GM18517 (cell line): Measurements from ENCODE around the gene PRODH2.
"Not testable (repeated sequence)": the region's sequence is repeated elsewhere in the genome, so short reads cannot be mapped to it uniquely, and the experiment has no call there.

Source experiments
- ATAC-seq: cut with Tn5 transposase; IDR thresholded peaks from one replicate; pipeline ENCODE4 v1.9.1; 2021; ENCODE audit warnings: mild to moderate bottlenecking, moderate library complexity; ENCODE audit not compliant: unreplicated experiment

Gene PRODH2

DNA sequence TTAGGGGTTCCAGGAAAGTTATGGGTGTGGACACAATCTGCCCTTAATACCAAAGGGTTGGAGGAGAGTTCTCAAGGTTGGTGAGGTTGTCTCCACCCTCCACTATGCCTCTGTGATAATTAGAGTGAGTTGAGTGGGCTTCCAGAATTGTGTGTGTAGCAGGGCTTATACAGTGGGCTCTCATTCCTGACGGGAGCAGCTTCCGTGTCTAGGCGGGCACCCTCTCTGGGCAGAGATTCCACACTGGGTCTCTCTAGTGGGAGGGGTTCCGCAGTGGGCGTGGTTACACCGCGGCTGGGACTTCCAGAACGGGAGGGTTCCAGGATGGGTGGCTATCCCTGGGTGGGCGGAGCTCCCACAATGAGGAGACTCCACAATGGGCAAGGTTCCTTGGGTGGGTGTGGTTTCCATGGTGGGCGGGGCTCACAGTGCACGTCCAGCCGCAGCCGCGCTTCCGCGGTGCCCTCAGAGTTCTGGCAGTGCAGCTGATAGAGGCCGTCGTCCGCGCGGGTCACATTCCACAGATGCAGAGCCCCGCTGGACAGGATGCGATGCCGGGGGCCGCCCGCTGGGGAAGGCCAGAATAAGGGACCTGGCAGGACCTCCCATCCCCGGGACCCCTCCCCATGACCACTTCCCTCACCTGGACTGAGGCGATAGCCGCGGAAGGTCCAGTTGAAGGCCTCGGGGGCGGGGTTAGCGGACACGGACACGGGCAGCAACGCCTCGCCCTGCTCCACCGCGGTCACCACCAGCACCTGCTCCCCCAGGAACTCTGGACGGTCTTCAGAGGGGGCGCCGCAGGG, 31.2 kb upstream of the PRODH2 start:
- ATAC-seq, result no peak

- no peak for ATAC-seq
Measured at GRCh38 chr19:35842666-35843272, 30.1 kb upstream of the PRODH2 start.

- ATAC-seq, result no peak
Measured at GRCh38 chr19:35841961-35842595, 29.4 kb upstream of the PRODH2 start.

DNA sequence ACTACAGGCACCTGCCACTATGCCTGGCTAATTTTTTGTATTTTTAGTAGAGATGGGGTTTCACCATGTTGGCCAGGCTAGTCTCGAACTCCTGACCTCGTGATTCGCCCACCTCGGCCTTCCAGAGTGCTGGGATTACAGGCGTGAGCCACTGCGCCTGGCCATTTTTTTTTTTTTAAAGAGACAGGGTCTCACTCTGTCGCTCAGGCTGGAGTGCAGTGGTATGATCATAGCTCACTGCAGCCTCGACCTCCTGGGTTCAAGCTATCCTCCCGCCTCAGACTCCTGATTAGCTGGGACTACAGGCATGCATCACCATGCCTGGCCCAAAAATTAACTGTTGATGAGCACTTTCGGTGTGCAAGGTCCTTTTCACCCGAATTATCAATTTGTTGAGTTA, 23.5 kb upstream of the PRODH2 start:
- ATAC-seq, result not testable (repeated sequence)

DNA sequence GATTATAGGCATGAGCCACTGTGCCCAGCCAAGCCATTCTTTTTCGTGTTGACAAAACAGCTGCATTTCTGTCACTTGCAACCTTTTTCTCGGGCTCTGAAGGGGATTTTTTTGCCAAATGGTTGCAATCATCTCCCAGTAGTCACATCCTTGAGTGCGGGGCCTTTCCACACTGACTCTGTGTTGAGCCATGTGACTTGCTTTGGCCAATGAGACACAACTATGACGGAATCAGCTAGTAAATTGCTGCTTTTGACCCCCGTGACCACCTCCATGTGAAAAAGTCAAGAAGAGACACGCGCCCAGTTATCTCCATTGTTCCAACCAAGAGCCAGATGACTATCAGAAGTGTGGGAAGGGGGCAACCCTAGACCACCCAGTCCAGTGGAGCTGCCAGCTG, 21.3 kb upstream of the PRODH2 start:
- no peak for ATAC-seq

- no peak for ATAC-seq
Measured at GRCh38 chr19:35832054-35832453, 19.4 kb upstream of the PRODH2 start.

GRCh38 chr19:35830986-35831385, 18.3 kb upstream of the PRODH2 start:
- no peak for ATAC-seq

GRCh38 chr19:35828692-35829301, 16.2 kb upstream of the PRODH2 start:
- no peak for ATAC-seq

- ATAC-seq, result no peak
Measured at GRCh38 chr19:35824150-35824549, 11.5 kb upstream of the PRODH2 start.

GRCh38 chr19:35822579-35822978, 9.9 kb upstream of the PRODH2 start:
- ATAC-seq, result no peak

DNA sequence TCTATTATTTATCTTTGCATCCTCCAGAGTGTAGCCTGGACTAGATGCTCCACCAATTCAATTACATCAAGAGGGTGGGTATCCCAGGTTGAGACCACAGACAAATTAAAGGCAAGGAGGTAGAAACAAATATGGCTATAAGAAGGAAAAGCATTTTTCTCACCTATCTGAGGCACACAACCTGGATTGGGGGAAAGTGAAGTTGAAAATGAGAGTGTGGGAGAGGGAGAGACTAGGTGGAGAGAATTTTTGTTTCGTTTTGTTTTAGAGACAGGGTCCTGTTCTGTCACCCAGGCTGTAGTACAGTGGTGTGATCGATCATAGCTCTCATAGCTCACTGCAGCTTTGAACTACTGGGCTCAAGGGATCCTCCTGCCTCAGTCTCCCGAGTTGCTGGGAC, 5.8 kb upstream of the PRODH2 start:
- no peak for ATAC-seq

GRCh38 chr19:35816846-35817245, 4.2 kb upstream of the PRODH2 start:
- ATAC-seq, result no peak

DNA sequence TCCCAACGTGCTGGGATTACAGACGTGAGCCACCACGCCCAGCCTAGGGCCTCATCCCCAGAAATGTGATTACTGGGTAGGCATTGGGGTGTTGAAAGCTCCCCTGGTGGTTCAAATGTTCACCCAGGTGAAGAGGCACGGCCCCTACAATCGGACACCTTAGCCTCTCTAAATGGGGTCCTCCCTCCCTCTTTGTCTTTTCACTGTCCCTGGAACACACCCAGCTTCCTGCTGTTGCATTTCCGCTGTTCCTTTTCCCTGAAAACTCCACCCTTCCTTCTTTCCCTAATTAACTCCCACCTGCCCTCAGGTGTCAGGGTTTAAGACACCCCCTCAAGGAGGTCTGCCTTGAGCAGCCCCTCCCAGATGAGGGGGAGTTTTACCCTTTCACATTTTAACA, 3.6 kb upstream of the PRODH2 start:
- ATAC-seq, result no peak

DNA sequence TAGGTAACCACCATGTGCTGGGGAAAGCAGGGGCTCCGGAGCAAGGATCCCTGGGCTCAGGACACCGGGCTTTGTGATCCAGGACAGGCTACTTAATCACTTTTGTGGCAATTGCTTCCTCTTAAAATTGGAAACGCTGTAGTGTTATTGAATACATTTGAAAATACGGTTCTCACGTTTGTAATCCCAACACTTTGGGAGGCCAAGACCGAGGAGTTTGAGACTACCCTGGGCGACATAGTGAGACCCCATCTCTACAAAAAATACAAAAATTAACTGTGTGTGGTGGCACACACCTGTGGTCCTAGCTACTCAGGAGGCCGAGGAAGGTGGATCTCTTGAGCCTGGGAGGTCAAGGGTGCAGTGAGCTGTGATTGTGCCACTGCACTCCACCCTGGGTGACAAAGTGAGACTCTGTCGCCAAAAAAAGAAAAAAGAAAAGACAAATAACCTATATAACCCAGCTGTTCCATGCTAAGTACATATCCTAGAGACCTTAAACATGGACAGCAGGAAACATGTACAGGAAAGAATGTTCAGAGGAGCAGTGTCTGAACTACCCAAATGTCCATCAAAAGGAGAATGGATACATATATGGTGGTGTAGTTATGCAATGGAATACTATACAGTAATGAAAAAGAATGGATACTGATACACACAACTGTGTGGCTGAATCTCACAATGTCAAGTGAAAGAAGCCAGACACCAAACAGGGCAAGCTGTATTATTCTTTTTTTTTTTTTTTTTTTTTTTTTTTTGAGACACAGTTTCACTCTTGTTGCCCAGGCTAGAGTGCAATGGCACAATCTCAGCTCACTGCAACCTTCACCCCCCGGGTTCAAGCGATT, 622 bp upstream of the PRODH2 start:
- no peak for ATAC-seq

GRCh38 chr19:35811317-35812219, 1.1 kb downstream of the PRODH2 start:
- no peak for ATAC-seq

- ATAC-seq, result no peak
Measured at GRCh38 chr19:35807633-35808032, 5.0 kb downstream of the PRODH2 start.

GRCh38 chr19:35806597-35806996, 6.0 kb downstream of the PRODH2 start:
- no peak for ATAC-seq

GRCh38 chr19:35805526-35806102, 7.0 kb downstream of the PRODH2 start:
- ATAC-seq, result no peak

GRCh38 chr19:35801828-35802227, 10.8 kb downstream of the PRODH2 start:
- no peak for ATAC-seq
